Amniotic epithelial cell (primary cell): ENCODE data around the gene NHLRC1.

Source experiments
- DNase-seq: peaks from one replicate; pipeline ENCODE4 v3.0.0-alpha.2; 2010; ENCODE audit warnings: low read depth

Gene NHLRC1

DNA sequence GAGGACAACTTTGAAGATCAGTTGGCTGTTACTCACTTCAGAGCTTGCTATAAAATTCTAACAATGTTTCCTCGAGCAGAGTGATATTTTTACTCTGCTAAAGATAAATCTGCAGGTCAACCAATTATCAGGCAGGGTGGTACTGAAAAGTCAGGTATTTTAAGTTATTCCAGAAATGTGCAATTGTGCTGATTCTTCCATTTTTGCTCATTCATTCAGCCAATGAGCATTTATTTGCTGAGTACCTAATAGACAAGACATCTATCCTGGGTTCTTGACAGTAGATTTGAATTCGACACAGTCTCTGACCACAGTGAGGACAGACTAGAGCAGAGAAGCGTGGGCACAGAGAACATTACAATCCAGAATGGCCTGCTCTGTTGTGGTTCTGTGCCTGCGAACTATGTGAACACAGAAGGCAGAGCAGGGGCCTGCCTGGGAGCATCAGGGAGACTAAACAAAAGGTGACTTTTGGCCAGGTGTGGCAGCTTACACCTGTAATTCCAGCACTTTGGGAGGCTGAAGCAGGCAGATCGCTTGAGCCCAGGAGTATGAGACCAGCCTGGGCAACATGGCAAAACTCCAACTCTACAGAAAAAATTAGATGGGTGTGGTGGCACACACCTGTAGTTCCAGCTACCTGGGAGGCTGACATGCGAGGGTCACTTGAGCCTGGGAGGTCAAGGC lies 17.6 kb upstream of the NHLRC1 start:
- DNase-seq: no peak

DNA sequence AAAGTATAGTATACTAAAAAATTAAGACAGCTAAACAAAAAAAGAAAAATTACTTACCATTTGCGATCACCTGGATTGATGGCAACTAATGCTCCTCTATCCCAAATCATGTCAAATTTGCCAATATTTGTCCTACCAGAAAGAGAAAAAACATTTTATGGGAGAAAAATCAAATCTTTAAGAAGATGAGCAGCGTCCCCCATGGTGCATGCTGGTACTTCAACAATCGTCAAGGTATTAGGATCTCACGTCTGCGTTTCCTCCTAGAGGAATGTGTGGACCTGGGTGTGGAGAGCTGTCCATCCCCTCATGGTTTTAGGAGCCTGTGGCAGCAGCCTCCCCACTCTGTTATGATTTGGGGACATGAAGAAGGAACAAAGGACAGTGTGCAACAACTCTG lies 16.4 kb upstream of the NHLRC1 start:
- no peak for DNase-seq

DNA sequence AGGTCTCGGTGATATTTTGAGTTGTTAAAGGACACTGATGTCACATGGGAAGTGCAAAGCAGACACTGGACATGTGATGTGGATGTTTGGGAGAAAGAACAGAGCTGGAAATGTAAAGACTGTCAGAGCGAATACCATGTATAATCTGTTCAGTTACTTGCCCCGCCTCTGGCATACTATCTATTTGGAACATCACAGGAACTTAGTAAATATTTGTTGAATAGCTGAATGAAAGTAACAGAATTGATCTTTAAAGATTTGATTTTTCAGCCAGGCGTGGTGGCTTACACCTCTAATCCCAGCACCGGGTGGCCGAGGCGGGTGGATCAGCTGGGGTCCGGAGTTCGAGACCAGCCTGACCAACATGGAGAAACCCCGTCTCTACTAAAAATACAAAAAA lies 13.8 kb upstream of the NHLRC1 start:
- DNase-seq: no peak

DNA sequence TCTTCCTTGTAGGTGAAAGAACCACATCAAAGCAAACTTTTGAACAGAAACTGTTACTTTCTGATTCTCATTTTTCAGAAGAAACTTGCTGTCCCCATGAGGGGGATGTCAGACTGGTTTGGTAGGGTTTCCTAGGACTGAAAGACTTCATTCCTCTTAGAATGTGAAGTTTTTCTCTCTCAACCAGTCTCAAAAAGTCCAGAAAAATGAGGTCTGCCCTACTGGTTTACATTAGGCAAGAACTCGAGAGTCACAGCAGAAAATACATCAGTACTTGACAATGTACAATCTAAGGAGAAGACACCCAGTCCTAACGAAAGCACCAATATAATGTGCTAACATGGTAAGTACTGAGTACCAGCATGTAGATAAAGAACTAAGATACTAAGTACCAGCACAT lies 12.7 kb upstream of the NHLRC1 start:
- DNase-seq: no peak

DNA sequence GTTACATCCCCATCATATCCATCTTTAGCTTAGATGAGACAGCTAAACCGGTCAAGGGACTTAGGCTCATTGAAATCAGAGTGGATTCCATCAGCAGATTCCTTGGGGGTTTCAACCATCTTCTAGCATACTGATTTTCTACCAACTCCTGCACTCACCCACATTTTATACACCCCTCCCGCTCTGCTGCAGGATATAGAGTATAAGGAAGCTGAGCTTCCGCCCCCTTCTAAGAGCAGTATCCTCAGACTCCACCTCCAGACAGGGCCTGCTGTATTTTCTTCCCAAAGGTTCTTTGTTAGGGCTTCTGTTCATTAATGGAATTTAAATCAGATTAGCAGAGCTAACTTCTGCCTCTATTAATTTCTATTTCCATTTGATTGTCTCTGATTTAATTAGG lies 9.9 kb upstream of the NHLRC1 start:
- no peak for DNase-seq

DNA sequence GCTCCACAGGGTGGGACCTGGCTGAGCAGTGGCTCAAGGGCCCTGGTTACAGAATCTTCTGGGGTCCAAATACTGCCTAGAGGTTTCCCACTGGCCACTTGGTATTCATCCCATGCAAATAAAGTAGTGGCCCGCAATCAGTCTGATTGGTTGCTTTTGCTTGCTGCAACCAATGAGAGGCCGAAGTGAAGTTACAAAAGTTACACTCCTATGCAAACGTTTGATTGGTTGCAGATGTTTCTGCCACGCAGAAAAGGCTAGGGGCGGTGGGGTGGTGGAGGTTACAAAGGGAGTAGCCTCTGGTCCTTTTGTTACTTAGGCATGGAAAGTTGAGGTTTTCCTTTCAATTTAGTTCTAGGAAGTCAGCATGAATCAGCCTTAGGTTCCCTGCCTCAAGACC lies 3.6 kb upstream of the NHLRC1 start:
- peak; percentile 13 for DNase-seq

DNA sequence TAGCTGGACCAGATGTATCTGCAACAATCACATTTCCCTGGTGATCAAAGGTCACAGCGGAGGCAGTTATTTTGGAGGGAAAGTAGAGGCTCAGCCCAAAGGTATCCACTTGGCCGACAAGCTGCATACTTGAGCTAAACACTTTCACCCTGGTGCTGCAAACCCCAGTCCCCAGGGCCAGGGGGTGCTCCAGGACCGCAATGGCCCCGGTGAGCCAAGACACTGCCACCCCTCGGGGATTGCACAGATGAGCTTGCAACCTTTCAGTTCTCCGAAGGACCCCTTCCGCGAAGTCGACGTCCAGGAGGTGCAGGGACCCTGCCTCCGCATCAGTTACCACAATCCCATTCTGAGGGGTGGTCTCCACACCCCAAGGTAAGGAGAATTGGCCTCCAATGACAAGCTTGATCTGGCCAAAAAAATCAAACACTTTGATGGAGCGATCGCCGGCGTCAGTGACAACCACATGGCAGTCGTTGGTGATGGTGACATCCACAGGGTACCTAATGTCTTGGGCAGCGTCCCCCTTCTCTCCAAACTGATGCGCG lies 823 bp downstream of the NHLRC1 start:
- DNase-seq: no peak

DNA sequence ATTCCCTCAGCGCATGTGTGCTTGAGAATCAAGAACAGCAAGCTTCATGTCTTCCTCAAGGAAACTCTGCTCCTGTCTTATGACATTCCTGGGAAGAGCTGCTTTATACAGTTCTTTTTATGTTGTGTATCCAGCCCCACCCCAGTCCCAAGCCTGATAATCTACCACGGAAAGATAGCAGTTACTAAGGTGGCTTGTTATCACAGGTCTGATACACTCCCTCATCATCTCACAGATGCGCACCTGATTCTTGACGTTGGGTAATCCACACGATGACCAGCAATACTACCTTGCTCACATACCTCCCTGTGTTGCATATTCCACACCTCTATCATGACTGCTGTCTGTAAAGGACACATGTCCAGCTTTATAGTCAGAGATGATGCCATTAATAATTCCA lies 3.2 kb downstream of the NHLRC1 start:
- DNase-seq: no peak

DNA sequence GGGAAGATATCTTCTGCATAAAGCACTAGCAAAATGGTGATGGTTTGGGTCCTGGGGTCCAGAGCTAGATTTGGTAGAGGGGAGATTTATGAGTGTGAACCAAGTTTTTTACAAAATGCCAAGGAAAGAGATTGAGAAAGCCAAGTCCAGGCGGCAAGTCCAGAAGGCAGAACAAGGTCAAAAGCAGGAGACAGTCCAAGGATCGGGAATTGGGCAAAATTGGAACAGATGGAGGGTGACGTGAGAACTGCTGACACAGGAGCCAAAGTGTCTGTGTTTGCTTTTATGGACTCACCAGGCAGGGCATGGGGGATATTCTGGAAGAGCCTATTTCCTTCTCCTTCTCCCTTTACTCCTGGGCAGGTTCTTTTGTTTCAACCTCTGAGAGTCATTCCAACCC lies 4.1 kb downstream of the NHLRC1 start:
- DNase-seq: no peak

DNA sequence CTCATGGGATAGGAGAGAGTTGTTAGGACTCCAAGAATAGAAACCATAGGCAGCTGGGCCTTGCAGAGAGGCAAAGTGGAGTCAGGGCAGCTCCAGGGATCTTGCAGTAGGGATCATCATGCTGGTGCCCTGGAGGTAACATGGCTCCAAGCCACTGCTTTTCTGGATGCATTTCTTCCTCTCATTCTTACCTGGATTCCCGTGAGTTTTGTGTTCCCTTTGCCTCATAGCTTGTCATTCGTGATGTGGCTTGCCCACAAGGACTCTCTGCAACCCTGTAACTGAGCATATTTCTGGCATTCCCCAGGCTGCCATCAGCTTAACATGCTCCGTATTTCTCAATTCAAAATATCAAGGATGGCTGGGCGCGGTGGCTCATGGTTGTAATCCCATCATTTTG lies 5.3 kb downstream of the NHLRC1 start:
- no peak for DNase-seq

DNA sequence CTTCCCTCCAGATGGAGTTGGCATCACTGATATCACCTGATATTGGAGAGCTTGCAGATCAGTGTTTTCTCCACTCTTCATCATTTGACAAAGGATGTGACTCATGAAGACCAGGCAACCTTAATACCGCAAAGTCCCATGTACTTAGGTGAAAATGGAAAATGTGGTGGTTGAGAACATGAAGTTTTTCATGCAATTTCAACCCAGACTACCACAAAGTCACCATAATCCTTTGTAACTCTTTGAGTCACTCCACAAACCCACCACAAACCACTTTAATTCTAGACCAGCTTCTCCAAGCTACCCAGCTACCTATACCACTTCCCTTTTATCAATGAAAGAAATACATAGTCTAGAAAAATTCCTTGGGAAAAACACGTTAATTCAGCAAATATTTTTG lies 7.1 kb downstream of the NHLRC1 start:
- no peak for DNase-seq

DNA sequence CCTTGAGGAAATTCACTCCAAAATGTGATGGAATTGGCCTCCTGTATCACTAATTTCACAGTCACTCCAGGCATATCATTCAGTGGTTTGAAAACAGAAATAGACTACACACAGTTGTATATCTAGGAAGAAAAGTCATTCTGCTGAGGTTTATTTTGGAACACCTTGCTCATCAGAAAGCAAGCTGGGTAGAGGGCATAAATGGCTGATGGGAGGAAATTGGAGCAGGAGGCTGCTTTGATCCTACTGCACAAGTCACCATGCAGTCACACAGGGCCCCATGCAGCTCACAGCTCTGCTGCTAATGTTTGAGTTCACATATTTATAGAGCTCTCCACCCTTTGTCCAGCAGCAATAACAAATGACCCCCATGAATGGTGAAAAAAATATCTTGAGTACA lies 12.3 kb downstream of the NHLRC1 start:
- no peak for DNase-seq

DNA sequence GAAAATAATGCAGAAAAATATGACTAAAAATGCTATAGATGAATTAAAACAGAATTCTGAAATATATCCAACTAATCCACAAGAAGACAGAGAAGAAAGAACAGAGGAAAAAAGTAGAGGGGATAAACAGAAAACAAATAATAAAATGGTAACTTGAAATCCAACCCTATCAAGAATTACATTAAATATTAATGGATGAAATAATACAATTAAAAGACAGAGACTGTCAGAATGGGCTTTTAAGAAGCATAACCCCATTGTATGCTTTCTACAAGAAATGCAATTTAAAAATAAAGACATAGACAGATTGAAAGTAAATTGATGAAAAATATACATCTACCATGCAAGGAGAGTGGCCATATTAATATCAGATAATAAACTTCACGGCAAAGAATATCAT lies 15.4 kb downstream of the NHLRC1 start:
- no peak for DNase-seq

DNA sequence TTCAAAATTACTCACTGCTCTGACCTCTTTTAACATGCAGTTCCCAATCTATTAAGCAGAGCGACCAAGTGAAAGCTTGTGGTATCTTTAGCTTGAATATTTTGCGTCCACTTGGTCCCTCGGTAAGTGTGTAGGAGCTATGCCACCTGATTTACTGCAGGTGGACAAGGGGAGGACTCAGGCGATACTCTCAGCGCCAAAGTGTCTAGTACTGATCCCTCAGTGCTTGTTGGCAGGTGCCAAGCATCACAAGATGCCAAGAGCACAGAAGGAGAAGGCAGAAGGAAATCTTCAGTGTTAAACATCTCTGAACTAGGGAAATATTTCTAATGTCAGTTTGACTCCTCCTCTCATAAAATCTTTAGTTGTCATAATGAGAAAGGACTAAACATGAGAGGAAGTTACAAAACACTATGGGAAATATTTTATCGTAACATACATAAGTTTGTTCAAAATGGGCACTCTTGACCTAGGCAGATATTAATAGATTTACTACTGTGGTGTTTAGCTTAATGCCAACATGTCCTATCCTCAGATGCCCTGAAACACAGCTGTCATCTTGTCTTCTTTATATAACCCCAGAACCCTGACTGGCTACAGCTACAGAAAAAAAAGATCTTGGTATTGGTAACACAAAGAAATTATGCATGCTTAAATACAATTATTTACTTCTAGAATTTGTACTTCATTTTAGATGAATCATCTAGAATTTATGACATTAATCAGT lies 19.5 kb downstream of the NHLRC1 start:
- no peak for DNase-seq

DNA sequence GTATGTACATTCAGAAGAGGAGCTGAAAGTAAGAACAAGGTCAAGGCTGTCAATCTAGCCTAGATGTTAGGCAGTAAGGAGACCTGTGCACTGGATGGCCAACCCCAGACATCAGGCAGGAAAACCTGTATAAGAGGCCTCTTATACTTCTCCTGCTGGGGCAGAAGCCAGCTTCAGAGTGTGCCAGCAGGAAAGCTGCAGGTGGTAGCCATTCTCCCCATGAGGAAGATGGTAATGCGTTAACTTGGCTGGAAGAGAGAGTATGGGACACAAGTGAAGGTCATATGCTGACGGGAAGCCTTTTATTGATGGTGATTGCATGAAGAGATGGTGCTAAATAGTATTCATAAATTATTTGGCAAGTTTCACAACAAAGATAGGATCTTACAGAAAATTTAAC lies 20.6 kb downstream of the NHLRC1 start:
- no peak for DNase-seq

DNA sequence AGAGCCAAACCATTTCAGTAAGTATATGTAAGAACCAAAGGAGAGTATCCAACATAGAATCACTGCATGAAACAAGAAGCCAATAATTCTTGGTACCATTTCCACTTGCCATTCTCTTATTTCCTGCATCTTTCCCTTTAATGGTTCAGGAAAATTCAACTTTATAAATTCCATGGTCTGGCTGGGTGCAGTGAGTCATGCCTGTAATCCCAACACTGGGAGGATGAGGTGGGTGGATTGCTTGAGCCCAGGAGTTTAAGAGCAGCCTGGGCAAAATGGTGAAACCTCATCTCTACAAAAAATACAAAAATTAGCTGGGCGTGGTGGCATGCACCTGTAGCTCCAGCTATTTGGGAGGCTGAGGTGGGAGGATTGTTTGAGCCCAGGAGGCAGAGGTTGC lies 21.2 kb downstream of the NHLRC1 start:
- peak; percentile 32 for DNase-seq

DNA sequence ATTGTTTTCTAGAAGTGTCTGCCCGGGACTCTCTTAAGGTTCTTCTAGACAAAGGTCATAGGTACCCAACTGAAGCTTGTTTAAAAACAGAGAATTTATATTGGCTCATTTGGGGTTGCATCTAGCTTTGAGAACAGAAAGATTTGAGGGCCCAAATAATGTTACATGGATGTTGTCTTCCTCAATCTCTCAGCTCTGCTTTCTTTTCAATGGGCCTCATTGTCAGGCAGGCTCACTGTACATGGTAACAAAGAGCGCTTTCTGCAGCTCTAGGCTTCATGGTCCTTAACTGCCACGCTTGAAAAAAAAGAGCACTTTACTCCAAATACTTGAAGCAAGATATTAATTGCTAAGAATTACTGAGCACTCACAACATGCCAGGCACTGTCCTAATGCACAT lies 22.2 kb downstream of the NHLRC1 start:
- no peak for DNase-seq

DNA sequence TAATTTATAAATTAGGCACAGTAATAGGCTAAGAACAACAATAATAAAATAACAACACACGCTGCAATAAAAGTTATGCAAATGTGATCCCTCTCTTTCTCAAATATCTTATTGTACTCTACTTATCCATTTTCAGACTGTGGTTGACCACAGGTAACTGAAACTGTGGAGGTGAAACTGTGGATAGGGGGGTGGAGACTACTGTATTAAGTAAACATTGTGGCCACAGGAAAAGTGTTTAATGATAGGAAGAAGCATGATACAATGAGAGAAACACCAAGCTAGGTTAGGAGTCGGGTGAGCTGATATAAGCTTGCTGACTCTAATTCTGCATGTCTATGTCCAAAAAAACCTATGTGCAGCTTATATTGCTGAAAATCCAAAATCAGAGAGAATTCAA lies 23.0 kb downstream of the NHLRC1 start:
- no peak for DNase-seq

DNA sequence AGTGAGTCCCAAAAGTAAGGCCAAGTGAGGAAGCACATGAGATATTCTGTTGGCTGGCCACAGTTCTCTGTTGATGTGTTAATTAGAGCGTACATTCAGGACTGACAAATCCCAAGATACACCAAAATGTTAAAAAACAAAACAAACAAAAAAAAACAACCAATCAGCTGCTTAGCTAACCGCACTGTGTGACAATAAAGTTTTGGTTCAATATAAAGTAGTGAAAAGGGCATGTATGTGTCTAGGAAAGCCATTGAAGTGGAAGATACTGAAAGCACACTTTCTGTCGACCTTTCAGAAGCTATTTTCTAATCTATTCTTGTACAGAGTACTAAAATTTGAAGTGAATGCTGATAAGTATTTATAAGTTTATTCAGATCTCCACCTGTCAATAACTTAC lies 26.1 kb downstream of the NHLRC1 start:
- DNase-seq: no peak

DNA sequence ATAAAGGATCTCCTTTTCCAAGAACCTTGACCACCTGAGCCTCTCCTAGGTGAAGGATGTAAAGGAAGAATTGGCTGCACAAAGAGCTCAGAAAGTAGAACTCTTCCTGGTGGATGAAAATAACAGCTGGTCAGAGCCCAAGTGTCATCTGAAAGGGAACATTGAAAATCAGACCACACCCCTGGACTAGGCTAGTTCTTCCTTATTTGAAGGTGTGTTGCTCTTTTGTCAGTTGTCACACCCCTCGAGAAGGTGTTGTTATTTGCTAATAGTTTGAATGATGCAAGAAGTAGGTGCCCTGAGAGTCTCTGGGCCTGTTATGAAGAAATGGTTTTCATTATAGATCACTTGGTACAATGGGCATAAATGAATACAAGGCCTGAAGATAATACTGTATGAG lies 31.1 kb downstream of the NHLRC1 start:
- no peak for DNase-seq

DNA sequence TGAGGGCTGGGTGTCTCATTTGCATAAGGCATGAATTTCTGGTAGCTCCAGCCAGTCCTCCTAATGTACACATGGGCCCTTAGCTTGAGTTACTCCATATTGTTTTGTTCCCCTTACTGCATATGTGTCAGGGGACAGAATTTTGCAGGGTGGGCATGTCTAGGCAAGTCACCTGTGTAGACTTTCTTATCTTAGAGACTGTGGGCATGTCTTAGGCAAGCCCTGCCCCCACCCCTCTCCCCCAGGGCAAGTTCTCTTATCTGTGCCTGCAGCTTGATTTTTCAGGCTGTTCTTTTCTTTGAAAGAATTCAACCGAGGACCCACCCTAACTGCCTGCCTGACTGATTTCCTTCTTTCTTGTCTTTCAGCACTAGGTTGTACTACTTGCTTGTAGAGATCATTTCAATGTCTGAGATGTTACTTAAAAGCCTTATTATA lies 32.1 kb downstream of the NHLRC1 start:
- DNase-seq: no peak

DNA sequence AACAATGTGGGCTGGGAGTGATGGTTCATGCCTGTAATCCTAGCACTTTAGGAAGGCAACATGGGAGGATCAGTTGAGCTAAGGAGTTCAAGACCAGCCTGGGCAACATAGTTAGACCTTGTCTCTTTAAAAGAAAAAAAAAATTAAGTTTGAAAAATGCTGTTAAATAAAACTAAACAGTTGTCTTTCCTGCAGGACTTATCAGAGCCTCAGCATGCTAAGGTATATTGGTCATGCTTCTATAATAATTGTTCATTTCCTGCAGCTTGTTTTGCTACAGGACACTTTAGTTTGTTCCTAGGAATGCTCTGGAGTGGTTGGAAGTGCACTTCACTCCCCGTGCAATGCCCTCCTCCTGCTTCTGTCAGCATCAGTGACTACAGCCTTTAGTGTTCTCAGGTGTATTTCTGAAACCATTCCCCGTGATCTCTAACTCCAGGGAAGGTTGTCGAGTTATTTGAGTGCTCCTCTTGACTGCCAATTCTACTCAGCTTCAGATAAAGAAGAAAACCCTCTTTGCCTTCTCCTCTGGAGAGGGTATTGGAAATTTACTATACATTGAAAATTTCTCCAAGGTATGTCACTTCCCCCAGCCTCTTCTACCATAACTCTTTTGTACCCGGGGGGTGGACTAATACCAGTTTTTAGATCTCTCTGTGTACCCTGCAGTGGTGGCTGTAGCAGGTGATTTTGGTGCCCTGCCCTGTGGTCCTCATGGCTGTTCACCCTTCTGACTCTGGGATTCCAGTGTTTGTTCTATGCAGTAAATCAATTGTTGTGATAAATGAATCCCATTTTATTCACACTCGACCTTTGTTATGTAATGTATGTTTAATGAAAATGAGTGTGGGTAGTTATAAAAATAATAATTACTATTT lies 33.8 kb downstream of the NHLRC1 start:
- DNase-seq: no peak
